ENCODE measurements around the gene FIBCD1.

DNA sequence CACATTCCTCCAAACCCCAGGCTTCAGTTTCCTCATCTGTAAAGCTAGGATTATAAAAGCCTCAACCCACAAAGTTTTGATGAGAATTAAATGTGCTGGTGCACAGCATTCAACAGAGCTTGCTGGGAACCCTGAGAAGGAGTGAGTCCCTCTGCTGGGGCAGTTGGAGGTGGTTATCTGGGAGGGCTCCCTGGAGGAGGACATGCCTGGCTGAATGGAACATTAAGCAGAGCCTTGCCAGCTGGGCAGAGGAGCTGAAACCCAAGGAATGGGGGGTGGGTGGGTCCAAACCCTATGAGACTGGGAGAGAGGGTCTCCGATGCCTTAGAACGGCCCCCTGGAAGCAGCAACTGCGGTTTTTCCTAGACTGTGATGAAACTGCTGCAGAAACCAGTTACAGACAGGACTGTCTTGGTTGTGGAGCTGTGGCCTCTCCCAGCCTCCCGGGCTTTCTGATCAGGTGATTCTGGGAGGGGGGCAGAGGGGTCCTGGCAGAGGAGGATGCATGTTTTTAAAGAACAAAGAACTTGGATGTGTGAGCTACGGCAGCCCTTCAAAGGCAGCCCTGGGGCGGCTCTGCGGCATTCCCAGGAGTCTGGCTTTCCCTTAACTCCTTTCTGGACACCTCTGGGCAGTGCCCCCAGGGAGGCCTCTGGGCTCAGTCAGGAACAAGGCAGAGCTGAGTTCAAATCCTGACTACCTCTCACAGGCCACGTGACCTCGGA, 20.8 kb downstream of the FIBCD1 start:
- TF ChIP-seq CTCF (IDR thresholded peaks at IDR 0.05) (no peak), POLR2A (IDR thresholded peaks at IDR 0.05) (no peak)
